Measurements from ENCODE around the gene SGMS1.

DNA sequence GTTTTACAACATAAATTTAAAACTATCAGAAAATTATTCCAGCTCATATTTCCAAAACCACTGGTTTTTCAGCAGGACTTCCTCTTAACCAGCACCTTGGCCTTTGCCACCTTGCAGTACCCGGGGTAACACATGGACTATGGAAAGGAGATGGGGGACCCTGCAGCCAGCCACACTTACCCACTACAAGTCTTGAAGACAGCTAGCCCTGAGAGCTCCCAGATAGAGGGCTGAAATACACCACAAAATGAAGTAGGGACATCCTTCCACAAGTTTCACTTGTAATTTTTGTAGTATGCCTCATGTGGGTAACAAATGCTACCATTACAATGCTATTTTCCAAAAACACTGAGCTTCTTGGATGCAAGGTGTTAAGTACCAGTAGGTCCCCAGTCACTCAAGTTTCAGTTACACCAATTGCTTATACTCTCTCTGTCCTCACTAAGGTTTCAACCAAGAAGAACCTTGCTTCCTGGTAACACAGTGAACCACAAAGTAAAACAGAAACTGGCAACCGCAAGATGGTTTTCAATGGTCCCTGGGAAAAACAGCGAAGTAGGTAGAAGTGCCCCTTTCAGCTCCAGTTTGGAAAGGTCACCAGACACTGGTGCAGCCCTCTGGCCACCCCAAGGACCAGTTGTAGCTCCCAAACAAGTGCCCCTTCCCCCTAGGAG is 110.9 kb downstream of the SGMS1 start:
- TF ChIP-seq, protein P1, sequence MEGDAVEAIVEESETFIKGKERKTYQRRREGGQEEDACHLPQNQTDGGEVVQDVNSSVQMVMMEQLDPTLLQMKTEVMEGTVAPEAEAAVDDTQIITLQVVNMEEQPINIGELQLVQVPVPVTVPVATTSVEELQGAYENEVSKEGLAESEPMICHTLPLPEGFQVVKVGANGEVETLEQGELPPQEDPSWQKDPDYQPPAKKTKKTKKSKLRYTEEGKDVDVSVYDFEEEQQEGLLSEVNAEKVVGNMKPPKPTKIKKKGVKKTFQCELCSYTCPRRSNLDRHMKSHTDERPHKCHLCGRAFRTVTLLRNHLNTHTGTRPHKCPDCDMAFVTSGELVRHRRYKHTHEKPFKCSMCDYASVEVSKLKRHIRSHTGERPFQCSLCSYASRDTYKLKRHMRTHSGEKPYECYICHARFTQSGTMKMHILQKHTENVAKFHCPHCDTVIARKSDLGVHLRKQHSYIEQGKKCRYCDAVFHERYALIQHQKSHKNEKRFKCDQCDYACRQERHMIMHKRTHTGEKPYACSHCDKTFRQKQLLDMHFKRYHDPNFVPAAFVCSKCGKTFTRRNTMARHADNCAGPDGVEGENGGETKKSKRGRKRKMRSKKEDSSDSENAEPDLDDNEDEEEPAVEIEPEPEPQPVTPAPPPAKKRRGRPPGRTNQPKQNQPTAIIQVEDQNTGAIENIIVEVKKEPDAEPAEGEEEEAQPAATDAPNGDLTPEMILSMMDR (IDR thresholded peaks at IDR 0.05): no peak
- no peak for TF ChIP-seq EP300 (IDR thresholded peaks at IDR 0.05)
